ENCODE measurements around the gene ARCN1. TPM values are rescaled to one million over a fixed set of nuclear protein-coding genes. Genes with fewer than 3 reads are reported as not detected.

The ARCN1 gene
- total and polyA plus RNA-seq, 9 of the 15 experiments (the other 6 are each of a cell fraction or from before 2014, with no cell fraction given): 30.0 to 224 (median 76.4) TPM

DNA sequence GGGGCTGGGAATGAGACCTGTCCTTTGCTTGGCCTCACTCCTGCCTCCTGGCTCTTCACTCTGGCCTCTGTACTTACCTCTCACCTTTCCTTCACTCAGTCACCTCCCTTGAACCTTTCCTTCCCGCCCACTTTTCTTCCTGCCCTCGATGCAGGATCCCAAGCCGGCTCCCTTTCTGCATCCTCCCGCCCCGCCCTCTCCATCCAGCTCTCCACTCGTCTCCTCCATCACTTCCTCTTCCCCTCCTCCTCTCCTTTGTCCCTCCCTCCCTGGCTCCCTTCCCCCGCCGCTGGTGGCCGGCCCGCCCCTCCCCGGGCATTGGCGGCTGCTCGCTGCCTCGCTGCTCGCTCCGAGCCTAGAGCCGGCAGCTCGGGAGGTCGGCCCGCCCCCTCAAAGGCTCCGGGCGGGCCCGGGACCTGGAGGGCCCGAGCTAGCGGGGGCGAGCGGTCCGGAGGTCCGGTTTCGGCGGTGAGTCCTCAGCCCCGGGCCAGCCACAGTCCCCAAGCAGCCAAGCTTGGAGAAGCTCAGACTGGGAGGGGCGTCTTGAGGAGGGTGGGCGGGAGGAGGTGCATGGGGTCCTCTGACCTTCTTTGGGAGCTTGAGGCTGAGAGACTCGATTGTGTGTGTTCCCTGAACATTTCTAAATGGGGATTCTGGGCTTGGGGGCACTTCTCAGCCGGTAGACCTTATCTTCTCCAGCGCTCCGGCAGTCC, 49.0 kb downstream of the ARCN1 start:
- ATAC-seq (peak; percentile 92), DNase-seq (ENCODE audit: extremely low read depth in 1 of 4, low spot score in 3 of 4) (peak; percentile 84 to 91 (median 90)), FAIRE-seq (no peak)
- 2% methylated on average over 22 of the region's 38 CpGs for WGBS (ENCODE audit: insufficient coverage, low coverage, missing lambda C conversion rate)
- no peaks in the 10 kb centered on the region for H3K9me1 ChIP-seq (ENCODE audit: control insufficient read depth, insufficient read depth, low read length)
- H3K9ac ChIP-seq (ENCODE audit: insufficient read depth in 1 of 2, low read depth in 2 of 2, low read length in 2 of 2): peak overlapping the region; percentile 66 to 94
- ChIA-PET CTCF (ENCODE audit: low intra/inter-chr PET ratio) (no interaction called here), POLR2A (interaction anchor here (0.8 to 3.7 kb wide), 11 partner anchors 10 to 632 kb away, joined by 3 to 21 read pairs (median 3); partner anchors contain the start of genes CENATAC and PHLDB1)
- H3K27ac ChIP-seq (ENCODE audit: extremely low read depth, low read depth, low read length): peak overlapping the region; percentile 70
- peaks cover 28 to 44% of the 10 kb centered on the region in 2 experiments for H3K4me1 ChIP-seq (replicated peaks in 1 of 2; ENCODE audit: control insufficient read depth in 2 of 2, insufficient read depth in 2 of 2, low read length in 2 of 2)
- no peaks in the 10 kb centered on the region for H3K27me3 ChIP-seq (ENCODE audit: control insufficient read depth in 2 of 2, insufficient read depth in 2 of 2, low read length in 2 of 2)
- no peaks in the 10 kb centered on the region for H3K9me3 ChIP-seq (replicated peaks; ENCODE audit: control insufficient read depth, insufficient read depth, low read depth, low read length)
- no peaks in the 10 kb centered on the region for H4K20me1 ChIP-seq (replicated peaks; ENCODE audit: control insufficient read depth, insufficient read depth, low read length)
- peaks cover 13% of the 10 kb centered on the region for H3K79me2 ChIP-seq (ENCODE audit: control insufficient read depth, insufficient read depth, low read length)
- H3K36me3 ChIP-seq (ENCODE audit: control insufficient read depth, insufficient read depth, low read length): peaks cover 17% of the 10 kb centered on the region
- BruUV-seq (replicated peaks): no TSS peak
- intact Hi-C loops (cut with micrococcal nuclease): no loop called here
- peak overlapping the region; percentile 85 for H2AFZ ChIP-seq (ENCODE audit: low read depth, low read length)
- peak overlapping the region; percentile 60 for H3K4me3 ChIP-seq
- peak overlapping the region; percentile 91 for H3K4me2 ChIP-seq (ENCODE audit: insufficient read depth, low read length)
- in situ Hi-C loops (cut with MboI): no loop called here
- TF ChIP-seq TAF1 (IDR thresholded peaks at IDR 0.05; ENCODE audit: control insufficient read depth, extremely low read depth, insufficient read depth, low read length, severe bottlenecking) (peak; percentile 49), HNRNPK (IDR thresholded peaks at IDR 0.05; ENCODE audit: low read depth, low read length, poor library complexity, severe bottlenecking) (peak; percentile 70), ZNF165 (CRISPR knock-in tag; IDR thresholded peaks at IDR 0.05; ENCODE audit: borderline replicate concordance) (no peak), WHSC1 (IDR thresholded peaks at IDR 0.05; ENCODE audit: low read length) (no peak), CBFA2T2 (conservative IDR thresholded peaks at IDR 0.05) (no peak), JUND (IDR thresholded peaks at IDR 0.05; ENCODE audit: borderline replicate concordance, low read depth, low read length) (no peak), JUND (tag; IDR thresholded peaks at IDR 0.05; ENCODE audit: borderline replicate concordance, low read depth, low read length) (0 out of 3 replicates have a peak, but pooled peaks have one; percentile 14), ZNF695 (CRISPR knock-in tag; IDR thresholded peaks at IDR 0.05) (no peak)
- TF ChIP-seq, protein P1, sequence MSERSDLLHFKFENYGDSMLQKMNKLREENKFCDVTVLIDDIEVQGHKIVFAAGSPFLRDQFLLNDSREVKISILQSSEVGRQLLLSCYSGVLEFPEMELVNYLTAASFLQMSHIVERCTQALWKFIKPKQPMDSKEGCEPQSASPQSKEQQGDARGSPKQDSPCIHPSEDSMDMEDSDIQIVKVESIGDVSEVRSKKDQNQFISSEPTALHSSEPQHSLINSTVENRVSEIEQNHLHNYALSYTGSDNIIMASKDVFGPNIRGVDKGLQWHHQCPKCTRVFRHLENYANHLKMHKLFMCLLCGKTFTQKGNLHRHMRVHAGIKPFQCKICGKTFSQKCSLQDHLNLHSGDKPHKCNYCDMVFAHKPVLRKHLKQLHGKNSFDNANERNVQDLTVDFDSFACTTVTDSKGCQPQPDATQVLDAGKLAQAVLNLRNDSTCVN (CRISPR knock-in tag; IDR thresholded peaks at IDR 0.05): peak; percentile 87; the same call in 1 of the 2 replicates
- TF ChIP-seq, protein P2, sequence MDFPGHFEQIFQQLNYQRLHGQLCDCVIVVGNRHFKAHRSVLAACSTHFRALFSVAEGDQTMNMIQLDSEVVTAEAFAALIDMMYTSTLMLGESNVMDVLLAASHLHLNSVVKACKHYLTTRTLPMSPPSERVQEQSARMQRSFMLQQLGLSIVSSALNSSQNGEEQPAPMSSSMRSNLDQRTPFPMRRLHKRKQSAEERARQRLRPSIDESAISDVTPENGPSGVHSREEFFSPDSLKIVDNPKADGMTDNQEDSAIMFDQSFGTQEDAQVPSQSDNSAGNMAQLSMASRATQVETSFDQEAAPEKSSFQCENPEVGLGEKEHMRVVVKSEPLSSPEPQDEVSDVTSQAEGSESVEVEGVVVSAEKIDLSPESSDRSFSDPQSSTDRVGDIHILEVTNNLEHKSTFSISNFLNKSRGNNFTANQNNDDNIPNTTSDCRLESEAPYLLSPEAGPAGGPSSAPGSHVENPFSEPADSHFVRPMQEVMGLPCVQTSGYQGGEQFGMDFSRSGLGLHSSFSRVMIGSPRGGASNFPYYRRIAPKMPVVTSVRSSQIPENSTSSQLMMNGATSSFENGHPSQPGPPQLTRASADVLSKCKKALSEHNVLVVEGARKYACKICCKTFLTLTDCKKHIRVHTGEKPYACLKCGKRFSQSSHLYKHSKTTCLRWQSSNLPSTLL (IDR thresholded peaks at IDR 0.05): no peak

Data from K562 (cell line).